GM11168 (cell line): Measurements from ENCODE around the gene SIK1.

Source experiments
- in situ Hi-C: fragments of 300-500 bp; cut with MboI; formaldehyde crosslinking; loops from one replicate; pipeline ENCODE4 v1.12.0; 2022; ENCODE audit warnings: low sequenced_read_pairs; ENCODE audit not compliant: unreplicated experiment

Gene SIK1

DNA sequence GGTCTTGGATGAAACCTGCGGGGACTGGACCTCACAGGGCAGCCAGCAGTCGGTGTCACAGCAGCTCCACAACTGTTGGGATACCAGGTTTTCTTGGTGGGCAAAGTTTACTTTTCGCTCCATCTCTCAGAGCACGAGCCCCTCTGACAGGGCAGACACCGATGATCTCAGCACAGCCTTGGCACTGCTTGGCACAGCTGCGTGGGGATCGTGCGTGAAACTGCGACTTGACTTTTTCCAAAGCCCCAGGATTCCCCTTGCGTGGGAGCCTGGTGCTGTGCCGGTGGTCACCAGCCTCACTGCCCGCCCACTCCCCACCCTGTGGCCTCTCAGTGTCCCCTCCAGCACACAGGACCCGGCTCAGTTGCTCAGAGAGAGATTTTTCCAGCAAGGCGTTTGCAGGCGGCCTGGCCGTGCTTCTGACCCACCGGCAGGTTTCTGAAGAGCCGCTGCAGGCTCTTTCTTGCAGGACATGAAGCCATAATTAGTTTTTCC lies 57.3 kb downstream of the SIK1 start:
- in situ Hi-C loops = no loop called here

DNA sequence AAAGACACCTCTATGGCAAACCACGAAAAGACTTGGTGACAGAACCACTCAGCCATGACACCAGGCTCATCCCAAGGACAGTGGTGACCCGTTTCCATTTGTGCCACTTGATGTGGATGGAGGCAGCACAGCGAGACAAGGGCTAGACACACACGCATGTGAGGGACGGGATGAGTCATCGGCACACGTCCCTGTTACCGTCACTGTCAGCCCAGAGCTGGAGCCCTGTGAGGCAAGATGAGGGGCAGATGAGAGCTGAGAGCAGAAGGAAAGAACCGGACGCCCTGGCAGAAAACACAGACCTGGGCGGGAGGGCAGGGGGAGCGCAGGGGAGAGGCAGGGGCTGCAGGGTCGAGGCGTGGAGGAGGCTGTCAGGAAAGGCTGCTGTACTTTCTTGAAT lies 57.8 kb downstream of the SIK1 start:
- in situ Hi-C loops = no loop called here

DNA sequence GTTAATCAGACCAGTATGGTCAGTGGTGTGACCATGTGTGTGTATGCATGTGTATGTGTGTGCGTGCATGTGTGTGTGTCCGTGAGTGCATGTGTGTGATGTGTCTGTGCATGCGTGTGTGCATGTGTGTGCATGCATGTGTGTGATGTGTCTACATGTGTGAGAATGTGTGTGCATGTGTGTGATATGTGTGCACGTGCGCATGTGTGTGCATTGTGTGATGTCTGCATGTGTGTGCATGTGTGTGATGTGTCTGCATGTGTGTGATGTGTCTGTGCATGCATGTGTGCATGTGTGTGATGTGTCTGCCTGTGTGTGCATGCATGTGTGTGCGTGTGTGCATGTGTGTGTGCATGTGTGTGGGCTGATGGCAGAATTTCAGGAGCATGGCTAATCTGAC lies 58.2 kb downstream of the SIK1 start:
- in situ Hi-C loops = no loop called here

DNA sequence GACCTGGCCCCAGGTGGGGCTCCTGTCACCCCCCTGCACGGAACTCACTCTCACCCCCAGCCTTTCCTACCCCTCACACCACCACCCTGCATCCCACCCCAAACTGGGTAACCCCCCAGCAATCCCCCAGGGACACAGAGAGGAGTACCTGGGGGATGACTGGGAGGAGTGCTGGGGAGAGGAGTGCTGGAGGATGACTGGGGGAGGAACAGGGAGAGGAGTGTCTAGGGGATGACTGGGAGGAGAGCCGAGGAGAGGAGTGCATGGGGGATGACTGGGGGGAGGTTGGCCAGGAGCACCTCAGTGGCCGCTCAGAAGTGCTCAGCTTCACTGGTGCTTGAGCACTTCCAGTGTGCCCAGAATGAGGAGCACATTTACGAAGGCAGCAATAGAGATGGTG lies 59.1 kb downstream of the SIK1 start:
- in situ Hi-C loops = no loop called here

DNA sequence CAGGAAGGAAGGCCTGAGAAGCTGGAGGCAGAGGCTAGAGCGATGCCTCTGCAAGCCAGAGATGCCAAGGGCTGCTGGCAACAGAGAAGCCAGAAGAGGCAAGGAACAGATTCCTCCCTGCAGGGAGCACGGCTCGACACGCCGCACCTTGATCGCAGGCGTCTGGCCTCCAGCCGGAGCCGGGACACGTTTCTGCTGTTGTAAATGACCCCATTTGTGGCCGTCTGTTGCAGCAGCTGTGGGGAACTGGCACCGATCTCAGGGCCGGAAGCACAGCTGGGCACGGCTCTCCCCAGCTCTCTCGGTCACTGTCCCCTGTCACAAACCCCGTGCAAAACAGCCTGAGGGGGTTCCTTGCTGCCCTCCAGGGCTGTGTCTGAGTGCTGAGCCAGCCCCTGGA lies 59.6 kb downstream of the SIK1 start:
- in situ Hi-C loops = no loop called here

DNA sequence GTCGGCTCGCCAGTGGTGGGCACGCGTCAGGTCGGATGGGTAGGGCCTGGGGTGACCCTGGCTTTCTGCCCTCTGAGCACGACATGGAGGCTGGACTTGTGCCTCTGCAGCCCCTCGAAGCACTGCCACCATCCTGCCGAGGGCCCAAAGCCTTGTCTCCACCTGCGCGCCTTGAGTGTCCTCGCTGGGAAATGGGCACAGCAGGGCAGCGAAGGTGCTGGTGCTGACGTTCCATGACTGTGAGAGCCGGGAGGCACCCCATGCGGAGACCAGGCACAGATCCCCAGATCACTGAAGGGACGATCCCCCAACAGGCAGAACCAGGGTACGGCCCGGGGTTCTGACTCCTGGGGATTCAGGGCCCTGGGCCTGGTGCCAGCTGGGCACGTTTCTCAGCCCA lies 60.3 kb downstream of the SIK1 start:
- in situ Hi-C loops = no loop called here

DNA sequence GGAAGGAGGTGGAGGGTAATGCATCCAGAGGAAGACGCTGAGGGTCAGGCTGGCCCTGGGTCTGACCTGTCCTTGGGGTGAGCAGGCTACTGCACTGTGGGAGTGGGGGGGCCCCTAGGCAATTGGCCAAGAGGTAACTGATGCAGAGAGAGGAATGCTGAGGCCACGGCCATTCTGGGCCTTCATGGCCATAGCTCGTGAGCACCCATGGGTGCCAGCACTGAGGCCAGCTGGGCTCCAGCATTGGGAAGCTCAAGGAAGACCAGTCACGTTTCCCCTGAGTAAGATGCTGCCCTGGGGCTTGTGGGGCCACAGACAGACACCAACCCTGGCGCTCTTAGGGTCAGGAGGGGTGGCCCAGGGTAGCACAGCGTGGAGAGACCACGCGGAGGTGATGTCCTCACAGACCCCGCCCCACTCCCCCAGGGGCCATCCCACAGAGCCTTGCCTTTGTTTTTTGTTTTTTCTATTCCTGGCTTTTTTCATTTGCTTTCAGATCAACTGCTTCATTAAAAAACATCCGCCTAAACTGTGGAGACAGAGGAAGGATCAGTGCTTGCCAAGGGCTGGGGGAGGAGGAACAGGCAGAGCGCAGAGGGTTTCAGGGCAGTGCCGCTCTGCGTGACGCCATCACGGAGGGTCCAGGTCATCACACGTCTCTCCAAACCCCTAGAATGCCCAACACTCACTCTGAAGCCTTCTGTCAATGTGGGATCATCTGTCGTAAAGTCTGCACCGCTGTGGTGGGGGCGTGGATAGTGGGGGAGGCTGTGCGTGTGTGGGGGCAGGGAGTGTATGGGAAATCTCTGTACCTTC lies 61.1 kb downstream of the SIK1 start:
- in situ Hi-C loops = no loop called here

DNA sequence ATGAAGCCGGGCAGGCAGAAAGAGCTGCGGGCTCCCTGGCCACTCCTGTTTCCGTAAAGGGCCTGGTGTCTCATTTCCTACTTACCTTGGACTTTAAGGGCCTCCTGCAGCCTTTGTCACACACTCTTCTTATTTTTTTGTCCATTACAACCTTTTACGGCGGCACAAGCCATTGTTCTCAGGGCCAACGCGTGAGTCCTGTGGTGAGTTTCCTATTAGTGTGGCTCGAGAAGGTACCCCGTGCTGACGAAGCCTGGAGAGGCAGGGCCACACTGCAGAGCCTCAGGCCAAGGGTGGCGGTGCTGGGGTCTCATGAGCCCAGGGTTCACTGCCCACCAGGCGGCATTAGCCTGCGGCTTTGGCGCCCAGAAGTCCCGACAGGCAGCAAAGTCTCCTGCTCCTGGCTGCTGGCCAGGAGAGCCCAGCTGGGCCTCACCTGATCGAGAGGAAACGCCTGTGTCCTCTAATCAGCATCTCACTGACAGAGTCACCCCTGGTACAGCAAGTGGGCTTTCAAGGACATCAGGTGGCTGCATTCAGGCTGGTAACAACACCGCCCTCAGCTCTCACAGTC lies 62.0 kb downstream of the SIK1 start:
- in situ Hi-C loops = no loop called here
